ENCODE results near the gene RCAN1. TPM values are rescaled to one million over a fixed set of nuclear protein-coding genes. Genes with fewer than 3 reads are reported as not detected.
A peak's percentile ranks its signal among the peaks of the same experiment; 100 is the strongest.

The RCAN1 gene
- total and polyA plus RNA-seq, 9 of the 15 experiments (the other 6 are each of a cell fraction or from before 2014, with no cell fraction given), result 4.4 to 16.5 (median 12.3) TPM

DNA sequence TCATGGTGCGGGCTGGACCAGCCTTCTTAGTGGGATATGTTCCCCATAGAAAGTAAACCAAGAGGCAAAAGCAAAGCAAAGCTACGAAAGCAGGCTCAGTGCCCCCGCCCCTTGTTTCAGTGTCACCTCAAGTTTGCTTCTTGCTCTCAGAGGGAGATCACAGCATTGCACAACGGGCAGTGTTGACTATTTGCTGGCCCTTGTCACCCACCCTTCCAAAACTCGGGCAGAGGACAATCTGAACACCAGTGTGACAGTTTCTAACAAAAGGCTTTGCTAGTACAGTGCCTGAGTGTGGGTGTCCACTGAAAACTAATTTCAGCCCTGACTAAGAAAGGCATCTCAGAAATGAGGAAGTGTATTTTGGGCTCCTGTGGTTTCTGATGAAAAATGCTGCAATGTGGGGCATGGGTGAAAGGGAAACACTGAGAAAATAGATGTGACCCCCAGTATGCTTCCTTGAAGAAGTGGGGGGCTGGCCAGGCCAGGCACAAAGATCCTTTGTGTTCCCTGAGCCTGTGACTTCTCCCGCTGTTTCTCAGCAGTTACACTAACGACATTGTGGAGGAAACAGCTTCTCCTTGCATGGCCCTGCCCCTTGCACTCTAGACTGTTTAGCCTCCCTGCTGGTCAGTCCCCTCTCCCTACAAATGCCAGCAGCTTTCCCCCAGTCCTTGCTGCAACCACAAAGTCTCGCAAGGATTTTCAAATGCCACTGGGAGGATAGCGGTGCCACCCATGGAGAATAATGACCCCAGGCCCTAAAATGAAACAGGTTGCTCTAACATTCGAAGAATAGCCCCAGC is 69.6 kb downstream of the RCAN1 start (continued):
- TF ChIP-seq CEBPB (tag; IDR thresholded peaks at IDR 0.05) (peak; percentile 31; the same call in 1 of the 2 replicates), CBX8 (IDR thresholded peaks at IDR 0.05; ENCODE audit: borderline replicate concordance, extremely low read depth, low read depth, low read length, poor library complexity, severe bottlenecking) (no peak), ZC3H8 (IDR thresholded peaks at IDR 0.05) (no peak), KLF6 (CRISPR knock-in tag; IDR thresholded peaks at IDR 0.05; ENCODE audit: borderline replicate concordance) (peak; percentile 11; the same call in 1 of the 2 replicates), ZFPM2 (CRISPR knock-in tag; IDR thresholded peaks at IDR 0.05) (no peak), FOXK1 (CRISPR knock-in tag; IDR thresholded peaks at IDR 0.05; ENCODE audit: borderline replicate concordance) (peak; percentile 70; the same call in 1 of the 2 replicates), NR4A1 (CRISPR knock-in tag; IDR thresholded peaks at IDR 0.05) (0 out of 2 replicates have a peak, but pooled peaks have one; percentile 20), NR4A1 (tag; IDR thresholded peaks at IDR 0.05) (peak; percentile 38; the same call in 1 of the 2 replicates), ZFP36 (IDR thresholded peaks at IDR 0.05; ENCODE audit: low read depth, low read length, partially characterized antibody) (no peak), EHMT2 (IDR thresholded peaks at IDR 0.05) (no peak), RBM25 (IDR thresholded peaks at IDR 0.05; ENCODE audit: low read depth, low read length, severe bottlenecking) (peak; percentile 56), PTRF (tag; IDR thresholded peaks at IDR 0.05) (no peak), E2F3 (CRISPR knock-in tag; IDR thresholded peaks at IDR 0.05) (peak; percentile 15; the same call in 1 of the 2 replicates), TCF7 (IDR thresholded peaks at IDR 0.05; ENCODE audit: borderline replicate concordance) (no peak), ILK (tag; IDR thresholded peaks at IDR 0.05; ENCODE audit: borderline replicate concordance, low read depth) (no peak), CTBP1 (IDR thresholded peaks at IDR 0.05; ENCODE audit: borderline replicate concordance) (peak; percentile 69; the same call in 1 of the 2 replicates), MEF2D (tag; conservative IDR thresholded peaks at IDR 0.05; ENCODE audit: low read depth) (peak; percentile 89; the same call in 1 of the 2 replicates), DIDO1 (tag; IDR thresholded peaks at IDR 0.05; ENCODE audit: low read depth) (no peak), IRF2 (CRISPR knock-in tag; IDR thresholded peaks at IDR 0.05) (no peak), SMAD4 (CRISPR knock-in tag; conservative IDR thresholded peaks at IDR 0.05) (peak; percentile 75), CREM (IDR thresholded peaks at IDR 0.05; ENCODE audit: low read depth) (no peak)
- TF ChIP-seq, protein P1, sequence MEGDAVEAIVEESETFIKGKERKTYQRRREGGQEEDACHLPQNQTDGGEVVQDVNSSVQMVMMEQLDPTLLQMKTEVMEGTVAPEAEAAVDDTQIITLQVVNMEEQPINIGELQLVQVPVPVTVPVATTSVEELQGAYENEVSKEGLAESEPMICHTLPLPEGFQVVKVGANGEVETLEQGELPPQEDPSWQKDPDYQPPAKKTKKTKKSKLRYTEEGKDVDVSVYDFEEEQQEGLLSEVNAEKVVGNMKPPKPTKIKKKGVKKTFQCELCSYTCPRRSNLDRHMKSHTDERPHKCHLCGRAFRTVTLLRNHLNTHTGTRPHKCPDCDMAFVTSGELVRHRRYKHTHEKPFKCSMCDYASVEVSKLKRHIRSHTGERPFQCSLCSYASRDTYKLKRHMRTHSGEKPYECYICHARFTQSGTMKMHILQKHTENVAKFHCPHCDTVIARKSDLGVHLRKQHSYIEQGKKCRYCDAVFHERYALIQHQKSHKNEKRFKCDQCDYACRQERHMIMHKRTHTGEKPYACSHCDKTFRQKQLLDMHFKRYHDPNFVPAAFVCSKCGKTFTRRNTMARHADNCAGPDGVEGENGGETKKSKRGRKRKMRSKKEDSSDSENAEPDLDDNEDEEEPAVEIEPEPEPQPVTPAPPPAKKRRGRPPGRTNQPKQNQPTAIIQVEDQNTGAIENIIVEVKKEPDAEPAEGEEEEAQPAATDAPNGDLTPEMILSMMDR (IDR thresholded peaks at IDR 0.05 in 2 of 3, conservative IDR thresholded peaks at IDR 0.05 in 1 of 3; ENCODE audit: insufficient read depth in 2 of 3, low read depth in 1 of 3, low read length in 3 of 3), result no peak
- TF ChIP-seq, protein P2, sequence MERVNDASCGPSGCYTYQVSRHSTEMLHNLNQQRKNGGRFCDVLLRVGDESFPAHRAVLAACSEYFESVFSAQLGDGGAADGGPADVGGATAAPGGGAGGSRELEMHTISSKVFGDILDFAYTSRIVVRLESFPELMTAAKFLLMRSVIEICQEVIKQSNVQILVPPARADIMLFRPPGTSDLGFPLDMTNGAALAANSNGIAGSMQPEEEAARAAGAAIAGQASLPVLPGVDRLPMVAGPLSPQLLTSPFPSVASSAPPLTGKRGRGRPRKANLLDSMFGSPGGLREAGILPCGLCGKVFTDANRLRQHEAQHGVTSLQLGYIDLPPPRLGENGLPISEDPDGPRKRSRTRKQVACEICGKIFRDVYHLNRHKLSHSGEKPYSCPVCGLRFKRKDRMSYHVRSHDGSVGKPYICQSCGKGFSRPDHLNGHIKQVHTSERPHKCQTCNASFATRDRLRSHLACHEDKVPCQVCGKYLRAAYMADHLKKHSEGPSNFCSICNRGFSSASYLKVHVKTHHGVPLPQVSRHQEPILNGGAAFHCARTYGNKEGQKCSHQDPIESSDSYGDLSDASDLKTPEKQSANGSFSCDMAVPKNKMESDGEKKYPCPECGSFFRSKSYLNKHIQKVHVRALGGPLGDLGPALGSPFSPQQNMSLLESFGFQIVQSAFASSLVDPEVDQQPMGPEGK (CRISPR knock-in tag; IDR thresholded peaks at IDR 0.05; ENCODE audit: borderline replicate concordance), result peak; percentile 46; the same call in 1 of the 2 replicates
